Stimulated activated CD4-positive, alpha-beta T cell treated with anti-CD3 and anti-CD28 coated beads, Interleukin-2, amount 100 ng/mL, for 4 hours (primary cell): ENCODE measurements around the gene EDC4.
A peak's percentile ranks its signal among the peaks of the same experiment; 100 is the strongest.
"Not testable (repeated sequence)": the region's sequence is repeated elsewhere in the genome, so short reads cannot be mapped to it uniquely, and the experiment has no call there.

ENCODE experiments used
- DNase-seq: peaks from one replicate; pipeline ENCODE4 v3.0.0-alpha.2; 2020; ENCODE audit warnings: low read depth

Gene EDC4

GRCh38 chr16:67914758-67915495 is 42.1 kb downstream of the EDC4 start:
- DNase-seq, result no peak

- not testable (repeated sequence) for DNase-seq
Observed at GRCh38 chr16:67915496-67915769, 42.6 kb downstream of the EDC4 start.

GRCh38 chr16:67915831-67916723 is 43.2 kb downstream of the EDC4 start:
- DNase-seq, result no peak

- DNase-seq, result no peak
Observed at GRCh38 chr16:67917140-67917851, 44.4 kb downstream of the EDC4 start.

GRCh38 chr16:67917852-67918236 is 45.0 kb downstream of the EDC4 start:
- peak; percentile 43 for DNase-seq

- no peak for DNase-seq
Observed at GRCh38 chr16:67919622-67920221, 46.9 kb downstream of the EDC4 start.

- no peak for DNase-seq
Observed at GRCh38 chr16:67922221-67922620, 49.4 kb downstream of the EDC4 start.

GRCh38 chr16:67922740-67923139 is 49.9 kb downstream of the EDC4 start:
- DNase-seq, result no peak

GRCh38 chr16:67923414-67924116 is 50.7 kb downstream of the EDC4 start:
- no peak for DNase-seq

GRCh38 chr16:67924140-67924906 is 51.5 kb downstream of the EDC4 start:
- DNase-seq, result no peak

- DNase-seq, result no peak
Observed at GRCh38 chr16:67926181-67926750, 53.4 kb downstream of the EDC4 start.

- DNase-seq, result no peak
Observed at GRCh38 chr16:67927131-67927941, 54.5 kb downstream of the EDC4 start.

GRCh38 chr16:67928147-67928546 is 55.3 kb downstream of the EDC4 start:
- no peak for DNase-seq

GRCh38 chr16:67928561-67929364 is 55.9 kb downstream of the EDC4 start:
- peak; percentile 62 for DNase-seq

- no peak for DNase-seq
Observed at GRCh38 chr16:67930191-67930590, 57.3 kb downstream of the EDC4 start.

- DNase-seq, result no peak
Observed at GRCh38 chr16:67930678-67931211, 57.9 kb downstream of the EDC4 start.
